HEK293 (cell line): Measurements from ENCODE around the gene SWAP70.

Experiments used
- BCL6B ChIP-seq: fragments of 450-650 bp; formaldehyde crosslinking; IDR thresholded peaks from 2 replicates; pipeline ENCODE4 v1.5.1; 2017; ENCODE audit warnings: missing biosample characterization, missing genetic modification characterization
- KLF8 ChIP-seq: fragments of 450-650 bp; formaldehyde crosslinking; IDR thresholded peaks from 2 replicates; pipeline ENCODE4 v1.5.1; 2016; ENCODE audit warnings: missing biosample characterization, missing genetic modification characterization
- TCF7L2 ChIP-seq: IDR thresholded peaks from 2 replicates; pipeline ENCODE4 v1.6.1; 2011; ENCODE audit warnings: low read depth, mild to moderate bottlenecking, inconsistent platforms, low read length, moderate library complexity, borderline replicate concordance
- TSHZ1 ChIP-seq: fragments of 450-650 bp; formaldehyde crosslinking; IDR thresholded peaks from 2 replicates; pipeline ENCODE4 v1.5.1; 2016; ENCODE audit warnings: missing biosample characterization, missing genetic modification characterization, borderline replicate concordance
- ZFP37 ChIP-seq: fragments of 450-650 bp; formaldehyde crosslinking; IDR thresholded peaks from 2 replicates; pipeline ENCODE4 v1.5.1; 2016; ENCODE audit warnings: missing biosample characterization, missing genetic modification characterization
- ZNF274 ChIP-seq, 2 experiments: fragments of 200-500 bp in 1 of 2; fragments of 450-650 bp in 1 of 2; sonication (Bioruptor generic) in 1 of 2; formaldehyde crosslinking in 1 of 2; IDR thresholded peaks; 2 replicates each; pipeline versions ENCODE4 v1.5.1 to v1.6.1; 2014 to 2016; ENCODE audit warnings: borderline replicate concordance in 1 of 2, inconsistent platforms in 1 of 2, low read length in 1 of 2, missing biosample characterization in 1 of 2, missing genetic modification characterization in 1 of 2
- ZNF558 ChIP-seq: fragments of 450-650 bp; formaldehyde crosslinking; IDR thresholded peaks from 2 replicates; pipeline ENCODE4 v1.5.1; 2016; ENCODE audit warnings: missing biosample characterization, missing genetic modification characterization
- ZNF600 ChIP-seq: fragments of 450-650 bp; formaldehyde crosslinking; IDR thresholded peaks from 2 replicates; pipeline ENCODE4 v1.5.1; 2016; ENCODE audit warnings: missing biosample characterization, missing genetic modification characterization
- ZNF785 ChIP-seq: fragments of 450-650 bp; formaldehyde crosslinking; IDR thresholded peaks from 2 replicates; pipeline ENCODE4 v1.5.1; 2016; ENCODE audit warnings: missing biosample characterization, missing genetic modification characterization

- TF ChIP-seq ZFP37 (no peak), TCF7L2 (no peak), ZNF785 (no peak), ZNF558 (tag by site-specific recombination) (no peak), TSHZ1 (tag by site-specific recombination) (no peak), BCL6B (no peak), ZNF274 (IDR thresholded peaks at IDR 0.05; ENCODE audit: low read length) (no peak), ZNF274 (tag by site-specific recombination; IDR thresholded peaks at IDR 0.05; ENCODE audit: borderline replicate concordance) (no peak), ZNF600 (no peak), KLF8 (tag by site-specific recombination) (no peak)
These were observed 28.0 kb downstream of the SWAP70 start for GRCh38 chr11:9691865-9692264.
